B cell (primary cell): ENCODE data around the gene PGAM2. TPM values are rescaled to one million over a fixed set of nuclear protein-coding genes. Genes with fewer than 3 reads are reported as not detected.
A peak's percentile ranks its signal among the peaks of the same experiment; 100 is the strongest.

ENCODE experiments used
- ATAC-seq: fragments of 200-7000 bp; cut with Tn5 transposase; one replicate; pipeline ENCODE4 v1.10.0; 2021; ENCODE audit warnings: low read depth, mild to moderate bottlenecking, moderate number of reproducible peaks, moderate library complexity
- CTCF ChIA-PET: fragments of 350-600 bp; sonication (Branson Sonifier 250); formaldehyde crosslinking; loops from one replicate; lab custom pipeline; 2021; ENCODE audit warnings: antibody characterized with exemption, inconsistent platforms; lab: Charles Lee
- POLR2A ChIA-PET: fragments of 350-600 bp; sonication (Branson Sonifier 250); formaldehyde crosslinking; loops from one replicate; lab custom pipeline; 2021; ENCODE audit warnings: antibody characterized with exemption; lab: Charles Lee
- DNase-seq: peaks from one replicate; pipeline ENCODE4 v3.0.0; 2013
- H2AFZ ChIP-seq: 2 replicates; pipeline ENCODE4 v1.6.1; 2012; ENCODE audit warnings: mild to moderate bottlenecking, low read depth, low read length; ENCODE audit not compliant: insufficient read depth, poor library complexity, severe bottlenecking
- H3K27ac ChIP-seq, 2 donors: 1 replicate in 1 of 2; 2 replicates in 1 of 2; pipeline ENCODE4 v1.5.1; 2012 to 2013; ENCODE audit warnings: low read length in 2 of 2, mild to moderate bottlenecking in 2 of 2, moderate library complexity in 1 of 2
- H3K27me3 ChIP-seq, 4 experiments: fragments of 200-600 bp in 1 of 4; sonication (generic) in 1 of 4; replicated peaks in 1 of 4; 1 replicate in 2 of 4; 2 replicates in 2 of 4; pipeline versions ENCODE4 v1.6.1 to v1.7.0; 2013 to 2016; ENCODE audit warnings: low read length in 3 of 4, mild to moderate bottlenecking in 2 of 4, mixed read lengths in 1 of 4, moderate library complexity in 1 of 4; ENCODE audit not compliant: insufficient read depth in 4 of 4, control insufficient read depth in 3 of 4; ENCODE audit errors: control extremely low read depth in 1 of 4
- H3K36me3 ChIP-seq, 2 experiments: replicated peaks in 1 of 2; 1 replicate in 1 of 2; 2 replicates in 1 of 2; pipeline versions ENCODE4 v1.6.1 to v1.7.1; 2013; ENCODE audit warnings: low read length in 1 of 2; ENCODE audit not compliant: insufficient read depth in 2 of 2, control insufficient read depth in 1 of 2; ENCODE audit errors: control extremely low read depth in 1 of 2, extremely low read depth in 1 of 2
- H3K4me1 ChIP-seq, 2 donors: fragments of 200-600 bp in 1 of 2; sonication (generic) in 1 of 2; 1 replicate in 1 of 2; 2 replicates in 1 of 2; pipeline versions ENCODE4 v1.5.1 to v1.6.1; 2013 to 2017; ENCODE audit warnings: low read length in 2 of 2; ENCODE audit not compliant: control insufficient read depth in 2 of 2, insufficient read depth in 2 of 2
- H3K4me2 ChIP-seq: replicated peaks from 2 replicates; pipeline ENCODE3; 2012; ENCODE audit warnings: mild to moderate bottlenecking, low read depth, low read length; ENCODE audit not compliant: poor library complexity, severe bottlenecking
- H3K4me3 ChIP-seq, 5 experiments: fragments of 200-600 bp in 1 of 5; sonication (generic) in 1 of 5; 1 replicate in 3 of 5; 2 replicates in 2 of 5; pipeline versions ENCODE4 v1.5.1 to v1.7.0; 2011 to 2016; ENCODE audit warnings: low read length in 4 of 5, mild to moderate bottlenecking in 4 of 5, low read depth in 2 of 5, control low read depth in 1 of 5, moderate library complexity in 1 of 5; ENCODE audit not compliant: insufficient read depth in 1 of 5; ENCODE audit errors: control extremely low read depth in 1 of 5, extremely low read depth in 1 of 5
- H3K79me2 ChIP-seq: fragments of 200-600 bp; sonication (generic); one replicate; pipeline ENCODE4 v1.6.0; 2016; ENCODE audit warnings: low read length; ENCODE audit not compliant: control insufficient read depth, insufficient read depth
- H3K9ac ChIP-seq: fragments of 200-600 bp; sonication (generic); 2 replicates; pipeline ENCODE4 v1.6.1; 2017; ENCODE audit warnings: mild to moderate bottlenecking, low read length, moderate library complexity
- H3K9me3 ChIP-seq, 3 donors: one replicate each; pipeline versions ENCODE4 v1.6.1 to v1.7.1; 2013; ENCODE audit warnings: low read length in 2 of 3; ENCODE audit not compliant: control insufficient read depth in 2 of 3, insufficient read depth in 1 of 3; ENCODE audit errors: control extremely low read depth in 1 of 3
- H4K20me1 ChIP-seq: 2 replicates; pipeline ENCODE4 v1.6.0; 2012; ENCODE audit warnings: mild to moderate bottlenecking, low read length; ENCODE audit not compliant: insufficient read depth, control insufficient read depth, poor library complexity, severe bottlenecking
- H3K27ac Mint-ChIP-seq: one replicate; pipeline ENCODE4 v1.8.0; 2021; ENCODE audit warnings: mixed read lengths
- H3K27me3 Mint-ChIP-seq: one replicate; pipeline ENCODE4 v1.8.0; 2021; ENCODE audit warnings: mixed read lengths
- H3K4me1 Mint-ChIP-seq: one replicate; pipeline ENCODE4 v1.8.0; 2021; ENCODE audit warnings: mixed read lengths
- H3K4me3 Mint-ChIP-seq: one replicate; pipeline ENCODE4 v1.8.0; 2021; ENCODE audit warnings: mixed read lengths
- H3K9me3 Mint-ChIP-seq: one replicate; pipeline ENCODE4 v1.8.0; 2022; ENCODE audit warnings: mixed read lengths; ENCODE audit not compliant: insufficient read depth
- CTCF ChIP-seq: fragments of 200-600 bp; IDR thresholded peaks from one replicate; pipeline ENCODE4 v1.8.0; 2022; ENCODE audit warnings: antibody characterized with exemption, mild to moderate bottlenecking
- EZH2 ChIP-seq: IDR thresholded peaks from 2 replicates; pipeline ENCODE4 v1.6.1; 2012; ENCODE audit warnings: borderline replicate concordance, low read depth, mild to moderate bottlenecking, moderate library complexity, low read length; ENCODE audit not compliant: insufficient read depth, poor library complexity, severe bottlenecking
- WGBS: methylation state at CpG from one replicate; pipeline ENCODE4 v1.1.5; 2013; ENCODE audit warnings: missing lambda C conversion rate; ENCODE audit not compliant: insufficient coverage; 5-methylcytosine and 5-hydroxymethylcytosine counted together
- intact Hi-C: fragments of 100-400 bp; cut with micrococcal nuclease; formaldehyde crosslinking; loops from one replicate; pipeline ENCODE4 v1.10.0; 2022
- polyA plus RNA-seq: library from polyadenylated mRNA; depleted of rRNA; stranded (reverse); fragments of >200 nt; gene quantifications from 2 replicates; pipeline ENCODE4 v1.2.3, GENCODE V29; 2012
- total RNA-seq, 2 donors: library from RNA; stranded (reverse); fragments of 120-200 nt in 1 of 2; gene quantifications; 1 replicate in 1 of 2; 2 replicates in 1 of 2; pipeline versions ENCODE4 v1.2.3 to v1.2.4, GENCODE V29; 2013 to 2022

Gene PGAM2
- total and polyA plus RNA-seq, 2 donors (not counting 1 experiment from before 2014, with no cell fraction given): 0.69 to 3.2 TPM

GRCh38 chr7:44052771-44053365, 12.5 kb downstream of the PGAM2 start:
- no peak overlapping the region for H3K4me2 ChIP-seq
- TF ChIP-seq CTCF (no peak), EZH2 (no peak)
- DNase-seq (no peak), ATAC-seq (no peak)
- H2AFZ ChIP-seq: no peak overlapping the region
- no peak overlapping the region for H3K4me3 Mint-ChIP-seq
- peaks cover 79% of the 10 kb centered on the region for H3K4me1 Mint-ChIP-seq
- intact Hi-C loops: no loop called here
- H3K36me3 ChIP-seq: peaks cover 0 to 88% of the 10 kb centered on the region in 2 experiments
- no peaks in the 10 kb centered on the region for H3K27me3 Mint-ChIP-seq
- no peak overlapping the region for H3K9ac ChIP-seq
- peaks cover 75 to 83% of the 10 kb centered on the region in 2 donors for H3K4me1 ChIP-seq
- peaks cover 59% of the 10 kb centered on the region for H4K20me1 ChIP-seq
- POLR2A ChIA-PET: interaction anchor here (0.7 kb wide), 1 partner anchor 14 kb away, joined by 6 read pairs; no protein-coding TSS in a partner anchor
- H3K9me3 Mint-ChIP-seq: no peaks in the 10 kb centered on the region
- peak overlapping the region in 1 of 2 donors; percentile 38 for H3K27ac ChIP-seq
- peaks cover 96% of the 10 kb centered on the region for H3K79me2 ChIP-seq
- H3K27me3 ChIP-seq: no peaks in the 10 kb centered on the region
- no peaks in the 10 kb centered on the region for H3K9me3 ChIP-seq
- CTCF ChIA-PET: interaction anchor here (0.7 to 1.9 kb wide), 3 partner anchors 12 to 33 kb away, joined by 3 to 5 read pairs (median 3); no protein-coding TSS in a partner anchor
- 87% methylated on average over 9 of the region's 12 CpGs for WGBS
- no peak overlapping the region for H3K4me3 ChIP-seq
- peak overlapping the region; percentile 72 for H3K27ac Mint-ChIP-seq

- peaks cover 96% of the 10 kb centered on the region for H3K79me2 ChIP-seq
- ChIA-PET POLR2A (interaction anchor here (0.9 kb wide), 1 partner anchor 29 kb away, joined by 3 read pairs; no protein-coding TSS in a partner anchor), CTCF (interaction anchor here (1.3 kb wide), 1 partner anchor 32 kb away, joined by 3 read pairs; no protein-coding TSS in a partner anchor)
- peaks cover 0 to 82% of the 10 kb centered on the region in 2 experiments for H3K36me3 ChIP-seq
- H3K9ac ChIP-seq: no peak overlapping the region
- H3K9me3 ChIP-seq: no peaks in the 10 kb centered on the region
- H3K27ac ChIP-seq: peak overlapping the region in 1 of 2 donors; percentile 51
- no peak for TF ChIP-seq EZH2
- TF ChIP-seq CTCF: no peak
- H3K4me2 ChIP-seq: peak overlapping the region; percentile 27
- WGBS: 100% methylated on average over 3 of the region's 5 CpGs
- Mint-ChIP-seq H3K9me3 (no peaks in the 10 kb centered on the region), H3K4me1 (peaks cover 81% of the 10 kb centered on the region), H3K4me3 (no peak overlapping the region), H3K27me3 (no peaks in the 10 kb centered on the region), H3K27ac (peak overlapping the region; percentile 37)
- H4K20me1 ChIP-seq: peaks cover 61% of the 10 kb centered on the region
- ATAC-seq: no peak
- intact Hi-C loops: no loop called here
- DNase-seq: no peak
- no peaks in the 10 kb centered on the region for H3K27me3 ChIP-seq
- peaks cover 74 to 83% of the 10 kb centered on the region in 2 donors for H3K4me1 ChIP-seq
- no peak overlapping the region for H3K4me3 ChIP-seq
- H2AFZ ChIP-seq: no peak overlapping the region
Measured at GRCh38 chr7:44051611-44052220, 13.7 kb downstream of the PGAM2 start.
